MG63 (cell line): ENCODE measurements around the gene ZBTB16. TPM values are rescaled to one million over a fixed set of nuclear protein-coding genes. Genes with fewer than 3 reads are reported as not detected.

Source experiments
- DNase-seq: peaks from one replicate; pipeline ENCODE4 v3.0.0-alpha.2; 2020
- H3K27me3 ChIP-seq: fragments of 250-450 bp; sonication (Bioruptor Pico); 2 replicates; pipeline ENCODE4 v1.5.1; 2020; ENCODE audit warnings: mild to moderate bottlenecking, moderate library complexity
- H3K36me3 ChIP-seq: fragments of 250-450 bp; sonication (Bioruptor Pico); 2 replicates; pipeline ENCODE4 v1.5.1; 2020; ENCODE audit warnings: mild to moderate bottlenecking, moderate library complexity
- H3K4me3 ChIP-seq: fragments of 250-450 bp; sonication (Bioruptor Pico); 2 replicates; pipeline ENCODE4 v1.5.1; 2020; ENCODE audit warnings: mild to moderate bottlenecking, moderate library complexity
- H3K9me3 ChIP-seq: fragments of 250-450 bp; sonication (Bioruptor Pico); 2 replicates; pipeline ENCODE4 v1.5.1; 2020; ENCODE audit warnings: mild to moderate bottlenecking, moderate library complexity
- total RNA-seq: library from RNA; depleted of rRNA; stranded (reverse); fragments of >200 nt; shearing (Covaris generic); gene quantifications from 2 replicates; pipeline ENCODE4 v1.2.3, GENCODE V29; 2014; ENCODE audit warnings: low replicate concordance

ZBTB16 gene
- total RNA-seq, 1 experiment from 2014 or later: not detected

- Histone ChIP-seq H3K9me3 (no peaks in the 10 kb centered on the region), H3K36me3 (no peaks in the 10 kb centered on the region), H3K4me3 (no peak overlapping the region), H3K27me3 (peaks cover 6% of the 10 kb centered on the region; the same call in 1 of the 2 replicates)
- no peak for DNase-seq
Observed at GRCh38 chr11:114123692-114124330, 64.3 kb downstream of the ZBTB16 start.

- H3K36me3 ChIP-seq: no peaks in the 10 kb centered on the region
- no peak for DNase-seq
- H3K4me3 ChIP-seq: no peak overlapping the region
- H3K27me3 ChIP-seq: peaks cover 6% of the 10 kb centered on the region; the same call in 1 of the 2 replicates
- no peaks in the 10 kb centered on the region for H3K9me3 ChIP-seq
Observed at GRCh38 chr11:114124601-114125144, 65.2 kb downstream of the ZBTB16 start.

DNA sequence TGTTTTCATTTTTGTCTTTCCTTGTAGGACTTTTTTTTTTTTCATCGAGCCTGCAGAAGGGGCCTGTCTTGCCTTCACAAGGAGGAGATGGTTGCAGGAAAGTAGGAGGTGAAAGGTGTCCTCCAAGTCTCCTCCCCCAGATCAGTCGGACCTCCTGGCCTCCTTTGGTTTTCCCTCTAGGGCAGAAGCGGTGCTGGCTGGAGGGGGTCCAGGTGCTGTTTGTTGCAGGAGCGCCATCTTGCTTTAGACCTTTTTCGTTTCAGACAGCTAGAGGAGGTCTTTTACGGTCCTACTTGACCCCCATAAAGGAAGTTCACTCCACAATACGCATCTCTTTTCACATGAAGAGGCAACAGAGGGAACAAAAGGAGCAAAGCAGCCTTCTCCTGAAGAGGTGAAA is 66.0 kb downstream of the ZBTB16 start:
- DNase-seq: no peak
- Histone ChIP-seq H3K36me3 (no peaks in the 10 kb centered on the region), H3K27me3 (peaks cover 6% of the 10 kb centered on the region; the same call in 1 of the 2 replicates), H3K9me3 (no peaks in the 10 kb centered on the region), H3K4me3 (no peak overlapping the region)

DNA sequence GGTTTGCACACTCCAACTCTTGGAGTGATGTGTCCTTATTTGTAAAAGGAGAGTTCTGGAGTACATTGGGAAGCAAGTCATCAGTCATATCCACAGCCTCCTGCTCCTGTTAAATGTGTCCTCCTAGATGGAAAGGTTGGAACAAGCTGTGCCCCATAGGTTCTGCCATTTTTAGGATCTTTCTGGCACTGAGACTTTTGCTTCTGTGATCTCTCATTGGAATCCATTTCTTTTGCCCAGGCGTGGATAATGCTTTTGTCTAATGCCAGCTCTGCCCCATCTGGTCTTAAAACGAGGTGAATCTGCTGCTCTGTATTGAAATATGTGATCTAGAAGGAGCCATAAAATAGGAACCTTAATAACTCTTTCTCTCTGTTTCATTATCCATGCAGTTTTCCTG is 66.4 kb downstream of the ZBTB16 start:
- Histone ChIP-seq H3K9me3 (no peaks in the 10 kb centered on the region), H3K4me3 (no peak overlapping the region), H3K27me3 (peaks cover 6% of the 10 kb centered on the region; the same call in 1 of the 2 replicates), H3K36me3 (no peaks in the 10 kb centered on the region)
- DNase-seq: no peak

DNA sequence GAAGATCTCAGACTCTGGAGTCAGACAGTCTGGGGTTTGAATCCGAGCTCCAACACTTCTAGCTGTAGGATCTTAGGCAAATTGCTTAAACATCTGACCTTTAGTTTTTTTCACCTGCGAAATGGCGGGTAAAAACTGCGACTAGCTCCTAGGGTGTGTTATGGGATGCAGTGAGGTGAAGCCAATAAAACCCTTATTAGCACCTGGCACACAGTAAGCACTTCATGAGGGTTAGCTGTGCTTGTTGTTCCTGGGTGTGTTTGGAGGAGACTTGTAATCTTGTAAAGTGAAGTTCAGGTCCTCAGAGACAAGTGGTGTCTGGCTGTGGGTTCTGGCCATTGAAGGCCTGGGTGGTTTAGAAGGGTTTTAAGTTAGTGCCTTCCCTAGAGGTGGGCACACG is 68.9 kb downstream of the ZBTB16 start:
- no peak for DNase-seq
- Histone ChIP-seq H3K36me3 (no peaks in the 10 kb centered on the region), H3K9me3 (no peaks in the 10 kb centered on the region), H3K27me3 (no peaks in the 10 kb centered on the region; the same call in none of the 2 replicates), H3K4me3 (no peak overlapping the region)

GRCh38 chr11:114129142-114129541 is 69.6 kb downstream of the ZBTB16 start:
- no peak for DNase-seq
- H3K36me3 ChIP-seq: no peaks in the 10 kb centered on the region
- H3K4me3 ChIP-seq: no peak overlapping the region
- no peaks in the 10 kb centered on the region for H3K9me3 ChIP-seq
- H3K27me3 ChIP-seq: no peaks in the 10 kb centered on the region; the same call in none of the 2 replicates

GRCh38 chr11:114129699-114130098 is 70.2 kb downstream of the ZBTB16 start:
- Histone ChIP-seq H3K4me3 (no peak overlapping the region), H3K27me3 (no peaks in the 10 kb centered on the region; the same call in 1 of the 2 replicates), H3K36me3 (no peaks in the 10 kb centered on the region), H3K9me3 (no peaks in the 10 kb centered on the region)
- DNase-seq: no peak

DNA sequence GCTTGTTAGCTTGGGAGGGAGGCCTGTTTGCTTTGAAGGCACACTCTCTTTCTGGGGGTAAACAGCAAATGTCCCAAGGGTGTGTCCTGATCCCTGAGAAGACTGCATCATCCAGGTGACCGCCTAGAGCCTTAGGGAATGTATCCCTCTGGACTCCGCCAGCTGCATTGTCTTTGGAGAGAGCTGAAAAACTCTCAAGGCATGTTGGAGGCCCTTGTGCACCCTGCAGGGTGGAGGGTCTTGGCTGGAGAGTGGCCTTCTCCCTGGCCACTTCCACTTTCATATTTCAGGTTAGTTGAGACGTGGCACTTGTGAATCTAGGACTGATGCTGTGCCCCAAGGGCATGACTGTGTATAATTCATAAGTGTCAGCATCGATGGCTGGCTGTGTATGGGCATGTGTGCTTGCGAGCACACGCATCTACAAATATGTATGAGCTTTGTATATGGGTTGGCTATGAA is 70.6 kb downstream of the ZBTB16 start:
- Histone ChIP-seq H3K4me3 (no peak overlapping the region), H3K9me3 (no peaks in the 10 kb centered on the region)

GRCh38 chr11:114130629-114131277 is 71.2 kb downstream of the ZBTB16 start:
- Histone ChIP-seq H3K4me3 (no peak overlapping the region), H3K36me3 (no peaks in the 10 kb centered on the region), H3K27me3 (no peaks in the 10 kb centered on the region; the same call in 1 of the 2 replicates), H3K9me3 (no peaks in the 10 kb centered on the region)
- no peak for DNase-seq

More for the DNA sequence above, 70.6 kb downstream of the ZBTB16 start:
- no peak for DNase-seq
- Histone ChIP-seq H3K27me3 (no peaks in the 10 kb centered on the region; the same call in 1 of the 2 replicates), H3K36me3 (no peaks in the 10 kb centered on the region)

- DNase-seq: no peak
- Histone ChIP-seq H3K27me3 (no peaks in the 10 kb centered on the region; the same call in 1 of the 2 replicates), H3K36me3 (no peaks in the 10 kb centered on the region), H3K9me3 (no peaks in the 10 kb centered on the region), H3K4me3 (no peak overlapping the region)
Observed at GRCh38 chr11:114131461-114131864, 72.0 kb downstream of the ZBTB16 start.

DNA sequence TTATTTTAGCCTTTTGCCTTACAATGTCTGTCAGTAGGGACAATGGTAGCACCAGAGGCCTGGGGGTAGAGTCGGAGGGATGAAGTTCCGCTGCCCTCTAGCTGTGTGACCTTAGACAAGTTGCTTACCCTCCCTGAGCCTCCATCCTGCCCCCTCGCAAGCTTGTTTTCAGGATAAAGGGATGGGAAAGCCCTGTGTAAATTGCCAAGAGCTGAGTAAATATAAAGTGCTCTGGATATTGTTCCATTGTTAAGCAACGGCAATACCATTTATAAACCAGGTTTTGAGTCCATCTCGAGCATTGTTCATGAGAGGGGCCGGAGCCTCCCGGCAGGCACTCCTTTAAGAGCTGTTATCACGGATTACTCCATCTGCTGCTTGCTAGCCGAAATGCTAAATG is 72.9 kb downstream of the ZBTB16 start:
- no peaks in the 10 kb centered on the region for H3K9me3 ChIP-seq
- H3K27me3 ChIP-seq: no peaks in the 10 kb centered on the region; the same call in 1 of the 2 replicates
- DNase-seq: no peak
- no peak overlapping the region for H3K4me3 ChIP-seq
- no peaks in the 10 kb centered on the region for H3K36me3 ChIP-seq

DNA sequence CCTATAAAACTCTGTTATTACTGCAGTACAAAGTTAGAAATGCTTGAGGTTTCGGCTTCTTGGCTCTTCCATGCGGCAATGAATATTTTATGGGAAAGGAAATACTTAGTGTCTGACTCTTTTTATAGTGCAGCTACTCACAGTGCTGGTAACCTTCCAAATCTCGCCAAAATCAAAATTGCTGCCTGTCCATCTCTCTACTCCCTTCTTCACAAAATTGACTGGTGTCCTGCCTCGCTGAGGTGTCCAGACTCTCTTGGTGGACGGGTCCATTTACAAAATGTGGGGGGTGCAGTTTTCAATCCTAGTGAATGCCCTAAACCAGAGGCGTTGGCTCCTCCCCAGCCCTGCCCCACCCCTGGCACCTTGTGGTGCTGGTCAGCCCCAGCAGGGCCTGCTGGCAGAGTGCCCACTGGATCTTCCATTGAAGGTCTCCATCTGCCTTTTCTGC is 73.5 kb downstream of the ZBTB16 start:
- Histone ChIP-seq H3K4me3 (no peak overlapping the region), H3K9me3 (no peaks in the 10 kb centered on the region), H3K36me3 (no peaks in the 10 kb centered on the region), H3K27me3 (no peaks in the 10 kb centered on the region; the same call in 1 of the 2 replicates)
- DNase-seq: peak; percentile 71

- no peaks in the 10 kb centered on the region for H3K9me3 ChIP-seq
- DNase-seq: peak; percentile 40
Observed at GRCh38 chr11:114133548-114134329, 74.2 kb downstream of the ZBTB16 start.

GRCh38 chr11:114134870-114135269 is 75.4 kb downstream of the ZBTB16 start:
- Histone ChIP-seq H3K9me3 (no peaks in the 10 kb centered on the region), H3K27me3 (no peaks in the 10 kb centered on the region; the same call in 1 of the 2 replicates), H3K4me3 (no peak overlapping the region), H3K36me3 (no peaks in the 10 kb centered on the region)
- peak; percentile 59 for DNase-seq

More at GRCh38 chr11:114133548-114134329, 74.2 kb downstream of the ZBTB16 start:
- H3K27me3 ChIP-seq: no peaks in the 10 kb centered on the region; the same call in 1 of the 2 replicates
- H3K4me3 ChIP-seq: no peak overlapping the region
- H3K36me3 ChIP-seq: no peaks in the 10 kb centered on the region

GRCh38 chr11:114135737-114136151 is 76.2 kb downstream of the ZBTB16 start:
- Histone ChIP-seq H3K36me3 (no peaks in the 10 kb centered on the region), H3K4me3 (no peak overlapping the region), H3K9me3 (no peaks in the 10 kb centered on the region), H3K27me3 (no peaks in the 10 kb centered on the region; the same call in 1 of the 2 replicates)
- DNase-seq: no peak
